Activated CD4-positive, alpha-beta T cell treated with anti-CD3 and anti-CD28 coated beads, Interleukin-2, amount 10 ng/mL, durations not matched to agents 7 days and 5 days (primary cell): ENCODE results near the gene SP3. TPM values are rescaled to one million over a fixed set of nuclear protein-coding genes. Genes with fewer than 3 reads are reported as not detected.

ENCODE experiments used
- CTCF ChIA-PET: fragments of 350-600 bp; sonication (Branson Sonifier 250); formaldehyde crosslinking; loops from one replicate; lab custom pipeline; 2021; ENCODE audit warnings: antibody characterized with exemption; lab: Charles Lee
- POLR2A ChIA-PET: fragments of 350-600 bp; sonication (Branson Sonifier 250); formaldehyde crosslinking; loops from one replicate; lab custom pipeline; 2021; ENCODE audit warnings: antibody characterized with exemption; lab: Charles Lee
- DNase-seq: peaks from one replicate; pipeline ENCODE4 v3.0.0-alpha.2; 2020
- H3K27ac Mint-ChIP-seq: one replicate; pipeline ENCODE4 v1.8.0; 2021; ENCODE audit warnings: mild to moderate bottlenecking, moderate library complexity, mixed read lengths
- H3K27me3 Mint-ChIP-seq: one replicate; pipeline ENCODE4 v1.8.0; 2021; ENCODE audit warnings: mixed read lengths
- H3K36me3 Mint-ChIP-seq: one replicate; pipeline ENCODE4 v1.8.0; 2021; ENCODE audit warnings: low read depth, mixed read lengths
- H3K4me1 Mint-ChIP-seq: one replicate; pipeline ENCODE4 v1.8.0; 2021; ENCODE audit warnings: mixed read lengths
- H3K4me3 Mint-ChIP-seq: one replicate; pipeline ENCODE4 v1.8.0; 2021; ENCODE audit warnings: mild to moderate bottlenecking, moderate library complexity, mixed read lengths
- H3K9me3 Mint-ChIP-seq: one replicate; pipeline ENCODE4 v1.8.0; 2021; ENCODE audit warnings: mixed read lengths
- total RNA-seq, 2 experiments: library from RNA; stranded (reverse); gene quantifications; one replicate each; pipeline ENCODE4 v1.2.3, GENCODE V29; 2021

Gene SP3
- total RNA-seq, 2 experiments from 2014 or later: 105 to 109 TPM

DNA sequence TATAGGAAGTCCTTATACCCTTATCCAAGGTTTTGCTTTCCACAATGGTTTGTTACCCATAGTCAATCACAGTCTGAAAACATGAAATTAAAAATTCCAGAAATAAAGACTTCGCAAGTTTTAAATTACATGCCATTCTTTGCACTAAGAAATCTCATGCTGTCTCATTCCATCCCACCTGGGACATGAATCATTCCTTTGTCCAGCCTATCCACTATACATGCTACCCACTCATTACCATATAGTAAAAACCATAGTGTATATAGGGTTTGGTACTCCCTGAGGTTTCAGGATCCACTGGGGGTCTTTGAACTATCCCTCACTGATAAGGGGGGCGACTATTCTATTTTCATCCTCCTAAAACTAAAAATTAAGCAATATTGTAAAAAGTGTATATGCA is 17.0 kb downstream of the SP3 start:
- Mint-ChIP-seq H3K4me1 (peaks cover 59% of the 10 kb centered on the region), H3K27ac (no peak overlapping the region), H3K4me3 (no peak overlapping the region), H3K9me3 (no peaks in the 10 kb centered on the region), H3K27me3 (no peaks in the 10 kb centered on the region), H3K36me3 (peaks cover 64% of the 10 kb centered on the region)
- DNase-seq: no peak
- POLR2A ChIA-PET: no interaction called here
- CTCF ChIA-PET: no interaction called here

DNA sequence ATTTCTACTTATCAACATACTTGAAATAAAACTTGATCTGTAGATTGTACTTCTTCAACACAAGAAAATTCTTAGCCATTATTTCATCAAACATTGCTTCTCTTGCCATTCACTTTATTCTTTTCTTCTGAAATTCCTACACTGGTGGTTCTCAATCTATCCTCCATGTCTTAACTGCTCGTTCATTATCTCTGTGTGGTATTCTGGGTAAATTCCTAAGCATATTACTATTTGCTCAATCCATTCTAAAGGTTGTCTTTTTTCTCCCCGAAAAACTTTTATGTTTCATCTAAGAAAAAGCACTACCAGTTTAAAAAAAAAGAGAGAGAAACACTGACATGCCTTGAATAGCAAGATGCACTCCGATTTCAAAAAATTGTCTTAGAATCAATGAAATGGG is 18.0 kb downstream of the SP3 start:
- no peak for DNase-seq
- Mint-ChIP-seq H3K4me3 (no peak overlapping the region), H3K27me3 (no peaks in the 10 kb centered on the region), H3K4me1 (peaks cover 57% of the 10 kb centered on the region), H3K36me3 (peaks cover 61% of the 10 kb centered on the region), H3K27ac (no peak overlapping the region), H3K9me3 (no peaks in the 10 kb centered on the region)
- CTCF ChIA-PET: no interaction called here
- POLR2A ChIA-PET: no interaction called here

DNA sequence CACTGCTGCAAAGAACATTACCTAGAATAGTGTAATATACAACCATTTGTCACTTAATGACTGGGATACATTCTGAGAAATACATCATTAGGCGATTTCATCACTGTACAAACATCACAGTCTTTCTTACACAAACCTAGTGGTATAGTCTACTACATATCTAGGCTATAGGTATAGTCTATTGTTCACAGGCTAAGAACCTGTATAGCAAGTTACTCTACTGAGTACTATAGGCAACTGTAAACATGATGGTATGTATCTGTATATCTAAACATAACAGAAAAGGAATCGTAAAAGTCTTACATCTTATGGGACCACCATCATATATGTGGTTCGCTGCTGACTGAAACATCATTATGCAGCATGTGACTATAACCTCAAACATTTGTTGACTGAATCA is 21.4 kb downstream of the SP3 start:
- Mint-ChIP-seq H3K9me3 (no peaks in the 10 kb centered on the region), H3K36me3 (peaks cover 56% of the 10 kb centered on the region), H3K27me3 (no peaks in the 10 kb centered on the region), H3K27ac (no peak overlapping the region), H3K4me3 (no peak overlapping the region), H3K4me1 (peaks cover 66% of the 10 kb centered on the region)
- POLR2A ChIA-PET: no interaction called here
- CTCF ChIA-PET: interaction anchor here (0.9 to 1.0 kb wide), 2 partner anchors 14 to 18 kb away, joined by 3 to 4 read pairs; no protein-coding TSS in a partner anchor
- no peak for DNase-seq

DNA sequence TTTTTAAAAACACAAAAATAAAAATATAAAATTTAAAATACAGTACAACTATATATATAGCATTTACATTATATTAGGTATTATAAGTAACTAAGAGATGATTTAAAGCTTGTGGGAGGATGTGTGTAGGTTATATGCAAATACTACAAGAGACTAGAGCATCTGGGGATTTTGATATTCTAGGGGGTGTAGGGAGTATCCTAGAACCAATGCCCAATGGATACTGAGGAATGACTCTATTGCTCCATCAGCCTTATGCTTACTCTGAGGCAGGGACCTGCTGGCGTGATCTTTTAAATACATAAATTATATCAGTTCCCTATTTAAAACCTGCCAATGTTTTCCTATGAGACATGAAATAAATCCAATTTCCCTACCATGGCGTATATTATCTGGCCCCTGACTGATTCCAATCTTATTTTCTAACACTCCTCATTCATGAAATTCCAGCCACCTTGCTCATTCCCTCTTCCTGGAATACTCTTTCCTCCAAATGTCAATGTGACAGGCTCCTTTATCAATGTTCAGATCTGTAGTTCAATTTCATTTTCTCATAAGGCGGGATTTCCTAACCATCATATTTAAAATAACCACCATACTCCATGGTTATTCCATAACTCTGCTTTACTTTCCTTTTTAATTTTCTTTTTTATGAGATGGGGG is 22.2 kb downstream of the SP3 start:
- ChIA-PET CTCF (no interaction called here), POLR2A (no interaction called here)
- no peak for DNase-seq
- Mint-ChIP-seq H3K4me3 (no peak overlapping the region), H3K27me3 (no peaks in the 10 kb centered on the region), H3K36me3 (peaks cover 57% of the 10 kb centered on the region), H3K4me1 (peaks cover 67% of the 10 kb centered on the region), H3K27ac (no peak overlapping the region), H3K9me3 (no peaks in the 10 kb centered on the region)

DNA sequence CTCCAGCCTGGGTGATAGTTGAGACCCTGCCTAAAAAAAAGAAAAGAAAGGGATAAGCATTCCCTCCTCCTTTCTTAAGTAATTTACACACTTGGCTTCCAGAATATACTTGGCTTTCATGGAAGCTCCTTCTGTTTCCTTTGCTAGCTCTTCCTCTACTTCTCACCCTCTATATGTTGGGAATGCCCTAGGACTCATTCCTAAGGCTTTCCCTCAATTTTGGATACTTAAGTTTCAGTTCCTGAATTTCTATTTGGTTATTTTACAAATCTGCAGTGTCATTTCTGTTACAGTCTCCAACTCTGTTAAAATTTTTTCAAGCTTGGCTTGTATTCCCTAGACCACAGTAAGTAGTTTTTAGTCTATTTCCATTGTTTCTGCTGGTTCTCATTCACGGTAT is 23.6 kb downstream of the SP3 start:
- Mint-ChIP-seq H3K27me3 (no peaks in the 10 kb centered on the region), H3K4me3 (no peak overlapping the region), H3K9me3 (no peaks in the 10 kb centered on the region), H3K4me1 (peaks cover 60% of the 10 kb centered on the region), H3K27ac (peak overlapping the region; percentile 44), H3K36me3 (peaks cover 45% of the 10 kb centered on the region)
- ChIA-PET CTCF (interaction anchor here (1.4 kb wide), 1 partner anchor 26 kb away, joined by 3 read pairs; no protein-coding TSS in a partner anchor), POLR2A (no interaction called here)
- no peak for DNase-seq

DNA sequence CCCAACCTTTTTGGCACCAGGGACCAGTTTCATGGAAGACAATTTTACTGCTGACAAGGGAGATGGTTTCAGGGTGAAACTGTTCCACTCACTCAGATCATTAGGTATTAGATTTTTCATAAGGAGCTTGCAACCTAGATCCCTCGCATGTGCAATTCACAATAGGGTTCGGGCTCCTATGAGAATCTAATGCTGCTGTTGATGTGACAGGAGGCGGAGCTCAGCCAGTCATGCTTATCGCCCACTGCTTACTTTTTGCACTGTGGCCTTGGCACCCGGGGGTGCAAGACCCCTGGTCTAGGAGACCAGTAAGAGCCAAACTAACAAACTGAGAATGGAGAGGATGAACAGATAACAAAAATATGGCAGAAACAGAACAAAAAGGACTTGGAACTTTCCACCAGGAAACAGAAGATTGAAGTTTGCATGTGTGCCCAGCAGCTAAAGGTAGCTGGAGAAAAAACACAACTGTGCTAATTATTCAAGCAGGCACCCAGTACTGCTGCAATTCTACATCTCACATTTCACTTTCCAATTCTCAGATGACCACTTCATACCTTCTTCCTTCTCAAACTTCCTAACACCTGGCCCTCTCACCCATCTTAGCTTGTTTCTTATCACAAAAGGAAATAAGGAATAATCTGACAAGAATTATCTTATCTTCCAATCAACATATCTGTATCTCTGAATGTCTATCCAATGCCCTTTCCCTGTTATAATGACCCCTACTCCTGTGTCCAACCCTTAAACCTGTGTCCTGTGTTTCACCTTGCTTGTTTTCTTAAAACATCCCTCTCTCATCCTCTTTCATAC is 24.8 kb downstream of the SP3 start:
- no peak for DNase-seq
- Mint-ChIP-seq H3K9me3 (no peaks in the 10 kb centered on the region), H3K27me3 (no peaks in the 10 kb centered on the region), H3K36me3 (peaks cover 39% of the 10 kb centered on the region), H3K4me1 (peaks cover 56% of the 10 kb centered on the region), H3K27ac (no peak overlapping the region), H3K4me3 (no peak overlapping the region)
- ChIA-PET CTCF (interaction anchor here (0.8 to 1.0 kb wide), 2 partner anchors 30 to 102 kb away, joined by 3 read pairs; no protein-coding TSS in a partner anchor), POLR2A (interaction anchor here (0.8 kb wide), 1 partner anchor 20 kb away, joined by 4 read pairs; no protein-coding TSS in a partner anchor)

DNA sequence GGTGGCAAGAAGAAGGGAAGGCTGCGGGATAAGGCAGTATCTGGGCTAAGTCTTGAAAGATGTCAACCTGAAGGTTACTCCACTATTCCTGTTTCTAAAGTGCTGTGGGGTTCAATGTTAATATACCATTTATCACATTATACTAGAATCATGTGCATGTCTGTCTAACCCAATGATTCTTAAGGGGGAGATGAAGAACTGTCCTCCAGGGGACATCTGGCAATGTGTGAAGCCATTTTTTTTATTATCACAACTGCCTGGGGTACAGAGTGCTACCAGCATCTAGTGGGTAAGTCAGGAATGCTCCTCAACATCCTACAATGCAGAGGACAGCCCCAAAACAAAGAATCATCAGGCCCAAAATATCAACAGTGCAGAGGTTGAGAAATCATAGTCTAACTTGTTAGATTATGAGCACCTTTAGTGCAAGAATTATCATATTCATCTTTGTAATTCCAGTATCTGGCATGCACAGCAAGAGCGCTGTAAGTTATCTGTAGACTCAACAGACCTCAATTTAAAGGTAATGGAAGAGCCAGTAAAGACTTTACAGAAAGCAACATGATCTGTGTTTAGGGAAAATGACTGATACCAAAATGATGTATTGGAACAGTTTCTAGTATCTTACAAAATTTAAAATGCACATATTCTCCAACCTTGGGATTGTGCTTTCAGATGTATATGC is 26.3 kb downstream of the SP3 start:
- Mint-ChIP-seq H3K27ac (no peak overlapping the region), H3K9me3 (no peaks in the 10 kb centered on the region), H3K4me3 (no peak overlapping the region), H3K27me3 (no peaks in the 10 kb centered on the region), H3K4me1 (peaks cover 52% of the 10 kb centered on the region), H3K36me3 (peaks cover 39% of the 10 kb centered on the region)
- ChIA-PET CTCF (no interaction called here), POLR2A (no interaction called here)
- DNase-seq: no peak

DNA sequence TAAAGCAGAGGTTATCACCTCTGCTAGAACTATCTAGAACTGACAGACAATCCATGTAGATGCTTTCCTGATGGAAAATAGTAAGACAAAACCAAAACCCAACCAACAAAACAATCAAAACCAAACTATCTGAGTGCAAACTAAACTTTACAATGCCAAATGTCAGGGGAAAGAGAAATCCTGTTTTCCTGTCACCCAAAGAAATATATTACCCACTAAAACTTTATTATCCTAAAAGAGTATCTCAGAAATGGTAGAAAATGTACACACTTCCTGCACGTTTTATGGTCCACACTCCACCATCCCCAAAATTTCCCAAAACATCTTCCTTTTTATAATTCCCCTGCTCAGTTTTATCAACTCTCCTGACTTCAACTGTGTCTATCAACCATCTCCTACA is 29.9 kb downstream of the SP3 start:
- Mint-ChIP-seq H3K36me3 (peaks cover 29% of the 10 kb centered on the region), H3K9me3 (no peaks in the 10 kb centered on the region), H3K4me3 (no peak overlapping the region), H3K4me1 (peaks cover 20% of the 10 kb centered on the region), H3K27ac (no peak overlapping the region), H3K27me3 (no peaks in the 10 kb centered on the region)
- no peak for DNase-seq
- ChIA-PET POLR2A (no interaction called here), CTCF (no interaction called here)

DNA sequence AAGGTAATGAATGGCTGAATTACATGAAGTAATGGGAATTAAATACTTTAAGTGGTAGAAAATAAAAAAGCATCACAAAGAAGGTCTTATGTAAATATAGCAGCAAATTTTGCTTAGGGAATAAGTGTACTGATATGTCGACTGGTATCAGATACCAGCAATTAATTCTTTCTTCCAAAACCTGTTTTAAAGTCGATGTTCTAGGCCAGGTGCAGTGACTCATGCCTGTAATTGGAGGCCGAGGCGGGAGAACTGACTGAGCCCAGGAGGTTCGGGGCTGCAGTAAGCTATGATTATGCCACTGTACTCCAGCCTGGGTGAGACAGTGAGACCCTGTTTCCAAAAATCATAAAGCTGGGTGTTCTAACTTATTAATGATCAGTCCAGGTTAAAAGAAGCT is 30.3 kb downstream of the SP3 start:
- Mint-ChIP-seq H3K27ac (no peak overlapping the region), H3K9me3 (no peaks in the 10 kb centered on the region), H3K4me3 (no peak overlapping the region), H3K4me1 (peaks cover 17% of the 10 kb centered on the region), H3K27me3 (no peaks in the 10 kb centered on the region), H3K36me3 (peaks cover 30% of the 10 kb centered on the region)
- no peak for DNase-seq
- ChIA-PET POLR2A (no interaction called here), CTCF (no interaction called here)

DNA sequence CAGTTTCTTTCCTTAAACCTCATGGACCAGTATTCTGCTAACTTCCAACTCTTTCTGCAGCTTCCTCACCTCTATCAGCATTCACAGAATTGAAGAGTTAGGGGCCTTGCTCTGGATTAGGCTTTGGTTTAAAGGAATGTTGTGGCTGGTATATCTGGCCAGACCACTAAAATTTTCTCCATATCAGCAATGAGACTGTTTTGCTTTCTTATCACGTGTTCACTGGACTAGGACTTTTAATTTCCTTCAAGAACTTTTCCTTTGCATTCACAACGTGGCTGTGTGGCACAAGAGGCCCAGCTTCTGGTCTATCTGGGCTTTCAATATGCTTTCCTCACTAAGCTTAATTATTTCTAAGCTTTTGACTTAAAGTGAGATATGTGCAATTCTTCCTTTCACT is 33.4 kb downstream of the SP3 start:
- Mint-ChIP-seq H3K4me3 (no peak overlapping the region), H3K4me1 (peaks cover 12% of the 10 kb centered on the region), H3K36me3 (peaks cover 45% of the 10 kb centered on the region), H3K9me3 (peaks cover 3% of the 10 kb centered on the region), H3K27me3 (no peaks in the 10 kb centered on the region), H3K27ac (no peak overlapping the region)
- POLR2A ChIA-PET: no interaction called here
- DNase-seq: no peak
- CTCF ChIA-PET: interaction anchor here (1.2 kb wide), 1 partner anchor 13 kb away, joined by 3 read pairs; no protein-coding TSS in a partner anchor

DNA sequence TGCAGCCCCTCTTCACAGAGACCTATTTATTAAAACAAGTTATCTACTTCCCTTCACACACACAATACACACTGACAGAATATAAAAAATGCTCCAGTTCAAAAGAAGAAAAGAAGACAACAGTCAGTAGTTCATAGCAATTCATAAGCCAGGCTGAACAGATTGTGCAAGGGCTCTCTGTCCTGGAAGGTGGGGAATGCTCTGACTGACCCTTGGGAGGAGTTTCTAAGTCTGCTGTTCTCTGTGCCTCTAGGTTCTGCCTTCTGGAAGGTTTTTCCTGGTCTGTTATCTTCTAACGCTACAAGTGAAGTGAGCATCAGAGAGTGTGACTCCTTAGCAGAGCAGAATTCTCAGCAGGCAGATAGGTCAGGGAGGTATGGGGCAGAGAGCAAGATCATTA is 35.7 kb downstream of the SP3 start:
- no peak overlapping the region for H3K4me3 Mint-ChIP-seq
- H3K27me3 Mint-ChIP-seq: no peaks in the 10 kb centered on the region
- no peak for DNase-seq
- CTCF ChIA-PET: no interaction called here
- H3K4me1 Mint-ChIP-seq: peaks cover 22% of the 10 kb centered on the region
- POLR2A ChIA-PET: no interaction called here
- peaks cover 44% of the 10 kb centered on the region for H3K36me3 Mint-ChIP-seq
- H3K9me3 Mint-ChIP-seq: peaks cover 3% of the 10 kb centered on the region
- no peak overlapping the region for H3K27ac Mint-ChIP-seq

DNA sequence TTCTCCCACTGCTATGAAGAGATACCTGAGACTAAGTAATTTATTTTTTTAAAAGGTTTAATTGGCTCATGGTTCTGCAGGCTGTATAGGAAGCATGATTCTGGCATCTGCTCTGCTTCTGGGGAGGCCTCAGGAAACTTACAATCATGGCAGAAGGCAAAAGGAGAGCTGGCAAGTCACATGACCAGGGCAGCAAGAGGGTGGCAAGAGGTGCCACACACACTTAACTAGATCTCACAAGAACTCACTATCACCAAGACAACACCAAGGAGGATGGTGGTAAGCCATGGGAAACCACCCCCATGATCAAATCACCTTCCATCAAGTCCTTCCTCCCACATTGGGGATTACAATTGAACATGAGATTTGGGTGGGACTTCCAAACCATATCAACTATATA is 38.3 kb downstream of the SP3 start:
- no peak overlapping the region for H3K4me3 Mint-ChIP-seq
- H3K4me1 Mint-ChIP-seq: peaks cover 30% of the 10 kb centered on the region
- H3K27me3 Mint-ChIP-seq: no peaks in the 10 kb centered on the region
- H3K27ac Mint-ChIP-seq: no peak overlapping the region
- CTCF ChIA-PET: interaction anchor here (0.6 kb wide), 1 partner anchor 327 kb away, joined by 3 read pairs; no protein-coding TSS in a partner anchor
- POLR2A ChIA-PET: no interaction called here
- H3K36me3 Mint-ChIP-seq: peaks cover 38% of the 10 kb centered on the region
- no peak for DNase-seq
- peaks cover 3% of the 10 kb centered on the region for H3K9me3 Mint-ChIP-seq

DNA sequence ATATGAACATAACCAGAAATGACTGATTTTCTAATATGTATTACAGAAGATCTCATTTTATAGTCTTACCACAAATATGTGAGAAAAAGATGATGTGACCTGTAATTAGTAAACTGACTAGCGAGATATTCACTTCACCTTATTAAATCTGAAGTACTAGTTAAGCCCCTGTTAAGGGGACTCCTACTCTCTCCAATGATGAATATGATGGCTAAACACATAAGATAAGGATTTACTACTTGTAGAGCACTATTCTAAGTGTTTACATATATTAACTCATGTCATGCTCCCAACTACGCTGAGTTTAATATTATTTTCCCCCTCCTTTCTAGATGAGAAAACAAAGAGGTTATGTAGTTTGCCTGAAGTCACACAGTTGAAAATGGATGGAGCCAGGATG is 40.9 kb downstream of the SP3 start:
- no peak overlapping the region for H3K4me3 Mint-ChIP-seq
- H3K36me3 Mint-ChIP-seq: peaks cover 30% of the 10 kb centered on the region
- no peak for DNase-seq
- POLR2A ChIA-PET: no interaction called here
- peaks cover 41% of the 10 kb centered on the region for H3K4me1 Mint-ChIP-seq
- CTCF ChIA-PET: no interaction called here
- no peaks in the 10 kb centered on the region for H3K27me3 Mint-ChIP-seq
- H3K9me3 Mint-ChIP-seq: peaks cover 2% of the 10 kb centered on the region
- H3K27ac Mint-ChIP-seq: no peak overlapping the region
